Loucy (cell line): ENCODE measurements around the gene ADRB2.

Experiments
- H2AFZ ChIP-seq: fragments of 200-600 bp; sonication (generic); 2 replicates; pipeline ENCODE4 v1.6.0; 2016; ENCODE audit warnings: antibody characterized with exemption, mild to moderate bottlenecking, low read length, moderate library complexity
- H3F3A ChIP-seq: fragments of 200-600 bp; 2 replicates; pipeline ENCODE4 v1.6.0; 2016; ENCODE audit warnings: antibody characterized with exemption, low read depth, mild to moderate bottlenecking
- H3K27me3 ChIP-seq: fragments of 200-600 bp; sonication (generic); 2 replicates; pipeline ENCODE4 v1.6.1; 2014; ENCODE audit warnings: low read length, mild to moderate bottlenecking; ENCODE audit not compliant: insufficient read depth, poor library complexity, severe bottlenecking
- H3K36me3 ChIP-seq: fragments of 200-600 bp; sonication (generic); 2 replicates; pipeline ENCODE4 v1.6.1; 2016; ENCODE audit warnings: low read length; ENCODE audit not compliant: insufficient read depth
- H3K4me1 ChIP-seq: fragments of 200-600 bp; sonication (generic); 2 replicates; pipeline ENCODE4 v1.5.1; 2014; ENCODE audit warnings: low read length, mild to moderate bottlenecking; ENCODE audit not compliant: insufficient read depth, poor library complexity, severe bottlenecking
- H3K4me2 ChIP-seq: fragments of 200-600 bp; sonication (generic); 2 replicates; pipeline ENCODE4 v1.6.0; 2014; ENCODE audit warnings: antibody characterized with exemption, low read length, low read depth, mild to moderate bottlenecking; ENCODE audit not compliant: poor library complexity, severe bottlenecking
- H3K4me3 ChIP-seq: fragments of 200-600 bp; sonication (generic); 2 replicates; pipeline ENCODE4 v1.5.1; 2014; ENCODE audit warnings: low read length, mild to moderate bottlenecking, mixed read lengths; ENCODE audit not compliant: poor library complexity, severe bottlenecking
- H3K79me2 ChIP-seq: fragments of 200-600 bp; sonication (generic); 2 replicates; pipeline ENCODE4 v1.6.1; 2014; ENCODE audit warnings: low read length; ENCODE audit not compliant: insufficient read depth
- H3K9ac ChIP-seq: fragments of 200-600 bp; sonication (generic); 2 replicates; pipeline ENCODE4 v1.6.0; 2014; ENCODE audit warnings: mild to moderate bottlenecking, low read depth, low read length, moderate library complexity; ENCODE audit not compliant: poor library complexity, severe bottlenecking
- H3K9me2 ChIP-seq: fragments of 200-600 bp; sonication (generic); replicated peaks from 2 replicates; pipeline ENCODE4 v1.6.1; 2016; ENCODE audit warnings: low read depth, low read length, mixed read lengths
- H3K9me3 ChIP-seq: fragments of 200-600 bp; sonication (generic); 2 replicates; pipeline ENCODE4 v1.6.1; 2014; ENCODE audit warnings: mild to moderate bottlenecking, antibody characterized with exemption, low read length, low read depth; ENCODE audit not compliant: insufficient read depth
- H4K20me1 ChIP-seq: fragments of 200-600 bp; sonication (generic); 2 replicates; pipeline ENCODE4 v1.6.0; 2014; ENCODE audit warnings: antibody characterized with exemption, low read length, mild to moderate bottlenecking; ENCODE audit not compliant: insufficient read depth, poor library complexity, severe bottlenecking
- CTCF ChIP-seq: fragments of 200-600 bp; sonication (generic); conservative IDR thresholded peaks from 2 replicates; pipeline ENCODE4 v1.5.1; 2014; ENCODE audit warnings: mild to moderate bottlenecking, antibody characterized with exemption, low read length
- EZH2phosphoT487 ChIP-seq: fragments of 200-600 bp; IDR thresholded peaks from 2 replicates; pipeline ENCODE4 v1.6.1; 2018; ENCODE audit warnings: antibody characterized with exemption, mild to moderate bottlenecking, moderate library complexity, borderline replicate concordance

The ADRB2 gene

DNA sequence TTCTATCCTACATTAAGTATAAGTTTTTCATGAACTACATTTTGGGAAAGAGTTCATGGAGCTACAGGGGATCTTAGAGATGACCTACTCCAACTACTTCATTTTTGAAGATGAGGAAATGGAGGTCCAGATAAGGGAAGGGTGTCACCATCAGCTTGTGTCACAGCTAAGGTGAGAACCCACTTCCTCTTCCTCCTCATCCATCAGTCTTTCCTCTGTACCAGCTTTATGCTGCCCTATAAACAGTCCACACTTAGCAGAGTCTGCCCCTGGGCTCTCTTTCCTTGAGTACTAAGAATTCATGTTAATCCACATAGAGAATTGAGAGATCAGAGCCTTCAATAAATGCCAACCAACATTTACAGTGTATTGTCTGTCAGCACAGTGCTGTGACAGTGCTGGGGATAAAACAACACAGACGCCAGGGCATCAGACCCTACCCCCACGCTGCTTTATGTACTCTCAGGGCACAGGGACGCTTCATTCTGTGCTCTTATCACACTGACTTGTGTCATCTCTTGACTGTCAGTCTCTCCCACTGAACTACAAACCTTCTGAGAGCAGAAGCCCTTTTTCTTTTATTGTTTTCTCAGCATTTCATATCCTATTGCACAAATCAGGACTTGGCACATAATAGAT lies 22.1 kb downstream of the ADRB2 start:
- Histone ChIP-seq H3K27me3 (no peaks in the 10 kb centered on the region), H3K9me2 (no peaks in the 10 kb centered on the region), H3K9ac (no peak overlapping the region), H2AFZ (peak overlapping the region; percentile 17; the same call in 1 of the 2 replicates), H4K20me1 (no peaks in the 10 kb centered on the region), H3F3A (no peaks in the 10 kb centered on the region), H3K9me3 (no peaks in the 10 kb centered on the region), H3K36me3 (no peaks in the 10 kb centered on the region), H3K4me3 (no peak overlapping the region), H3K4me1 (peaks cover 47% of the 10 kb centered on the region), H3K4me2 (peak overlapping the region; percentile 5), H3K79me2 (no peaks in the 10 kb centered on the region)
- TF ChIP-seq CTCF (no peak), EZH2phosphoT487 (no peak)

GRCh38 chr5:148849461-148849860 lies 23.1 kb downstream of the ADRB2 start:
- Histone ChIP-seq H3K36me3 (no peaks in the 10 kb centered on the region), H3K4me3 (no peak overlapping the region), H4K20me1 (no peaks in the 10 kb centered on the region), H3F3A (no peaks in the 10 kb centered on the region), H3K9me3 (no peaks in the 10 kb centered on the region), H3K79me2 (no peaks in the 10 kb centered on the region), H3K9me2 (no peaks in the 10 kb centered on the region), H2AFZ (no peak overlapping the region), H3K9ac (no peak overlapping the region), H3K4me2 (peak overlapping the region; percentile 2), H3K27me3 (no peaks in the 10 kb centered on the region), H3K4me1 (peaks cover 47% of the 10 kb centered on the region)
- TF ChIP-seq EZH2phosphoT487 = no peak
- no peak for TF ChIP-seq CTCF

DNA sequence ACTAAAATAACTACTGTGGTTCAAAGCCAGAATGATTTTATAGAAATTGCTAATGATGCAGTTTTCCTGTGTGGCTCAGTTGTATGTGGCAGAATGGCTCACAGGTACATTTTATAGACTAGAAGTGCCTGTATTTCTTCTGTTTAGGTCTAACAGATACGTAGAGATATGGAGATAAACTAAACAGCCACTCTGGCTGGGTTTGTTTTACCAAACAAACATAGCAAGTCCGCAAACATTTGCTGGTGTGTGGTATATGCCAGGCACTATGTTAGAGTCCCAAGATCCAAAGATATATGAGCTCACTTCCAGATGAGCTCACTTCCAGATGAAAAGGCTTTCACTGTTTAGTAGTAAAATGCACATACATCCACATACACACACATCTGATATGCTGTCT lies 24.4 kb downstream of the ADRB2 start:
- Histone ChIP-seq H3K79me2 (no peaks in the 10 kb centered on the region), H3F3A (no peaks in the 10 kb centered on the region), H3K27me3 (no peaks in the 10 kb centered on the region), H4K20me1 (no peaks in the 10 kb centered on the region), H2AFZ (no peak overlapping the region), H3K9ac (no peak overlapping the region), H3K9me3 (no peaks in the 10 kb centered on the region), H3K36me3 (no peaks in the 10 kb centered on the region), H3K4me1 (peaks cover 47% of the 10 kb centered on the region), H3K4me2 (peak overlapping the region; percentile 35), H3K4me3 (no peak overlapping the region), H3K9me2 (no peaks in the 10 kb centered on the region)
- TF ChIP-seq EZH2phosphoT487 = no peak
- no peak for TF ChIP-seq CTCF
